Measurements from ENCODE around the gene CHPT1.
"Not testable (repeated sequence)": the region's sequence is repeated elsewhere in the genome, so short reads cannot be mapped to it uniquely, and the experiment has no call there.

Gene CHPT1

DNA sequence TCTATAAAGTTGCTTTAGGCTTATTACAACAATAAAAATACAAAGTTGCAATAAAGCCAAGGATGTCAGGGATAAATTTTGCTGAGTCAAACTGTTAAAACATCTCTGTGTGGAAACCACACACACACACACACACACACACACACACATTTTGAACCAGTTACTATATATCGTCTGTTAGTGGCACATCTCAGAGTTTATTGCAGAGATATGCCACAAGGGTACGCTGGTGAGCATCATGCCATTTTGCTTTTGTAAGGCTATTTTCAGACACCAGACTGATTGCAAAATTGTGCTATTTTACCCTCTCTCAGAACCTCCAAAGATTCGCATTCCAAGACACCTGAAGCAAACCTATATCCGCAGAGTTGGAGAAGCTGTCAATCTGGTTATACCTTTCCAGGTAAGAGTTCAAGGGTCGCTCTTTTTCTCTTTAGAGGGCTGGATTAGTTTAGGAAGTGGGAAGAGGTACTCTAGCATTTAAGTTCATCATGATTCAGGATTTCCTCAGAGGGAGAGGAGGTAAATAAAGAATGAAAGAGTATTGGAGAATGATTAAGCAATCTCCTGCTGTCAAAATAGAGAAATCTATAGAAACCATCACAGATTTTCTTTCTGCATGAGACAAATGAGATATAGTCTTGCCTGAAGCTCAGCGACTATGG is 27.3 kb upstream of the CHPT1 start:
- DNase-seq (ENCODE audit: low spot score): peak; percentile 12
- no peak overlapping the region for H3K27ac Mint-ChIP-seq
- H3K9me3 Mint-ChIP-seq: no peaks in the 10 kb centered on the region
- peaks cover 15% of the 10 kb centered on the region for H3K27me3 Mint-ChIP-seq (ENCODE audit: low read depth)
- H3K4me1 Mint-ChIP-seq (ENCODE audit: low read depth): peaks cover 15% of the 10 kb centered on the region
- no peaks in the 10 kb centered on the region for H3K36me3 Mint-ChIP-seq (ENCODE audit: low read depth)
- no peak overlapping the region for H3K4me3 Mint-ChIP-seq

DNA sequence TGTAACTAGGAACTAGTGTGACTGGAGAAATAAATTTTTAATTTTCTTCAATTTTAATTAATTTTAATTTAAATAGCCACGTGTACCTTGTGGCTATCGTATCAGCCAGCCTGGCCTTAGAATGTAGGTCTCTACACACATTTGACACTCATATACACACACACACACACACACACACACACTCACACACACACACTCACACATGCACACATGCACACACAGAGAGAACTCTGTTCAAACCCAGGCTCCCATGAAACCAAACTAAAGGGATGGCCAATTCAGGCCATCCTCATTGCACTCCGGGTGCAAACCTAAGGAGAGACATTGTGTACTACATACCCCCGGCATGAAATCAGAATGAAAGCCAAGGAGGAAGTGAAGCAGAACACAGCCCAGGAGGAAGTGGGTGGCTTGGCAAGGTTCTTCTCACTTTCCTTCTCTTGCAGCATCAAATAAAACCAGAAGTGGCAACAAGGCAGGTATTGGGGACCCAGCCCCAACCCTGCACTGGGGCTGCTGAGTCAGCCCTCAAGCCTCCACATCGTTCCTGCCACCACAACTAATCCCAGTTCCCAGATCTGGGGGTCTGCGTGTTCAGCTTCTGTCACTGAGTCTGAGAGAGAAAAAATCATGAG is 26.2 kb upstream of the CHPT1 start:
- H3K4me1 Mint-ChIP-seq (ENCODE audit: low read depth): peaks cover 15% of the 10 kb centered on the region
- no peaks in the 10 kb centered on the region for H3K36me3 Mint-ChIP-seq (ENCODE audit: low read depth)
- no peaks in the 10 kb centered on the region for H3K9me3 Mint-ChIP-seq
- peak overlapping the region; percentile 61 for H3K4me3 Mint-ChIP-seq
- DNase-seq (ENCODE audit: low spot score): peak; percentile 11
- H3K27me3 Mint-ChIP-seq (ENCODE audit: low read depth): peaks cover 12% of the 10 kb centered on the region
- peak overlapping the region; percentile 55 for H3K27ac Mint-ChIP-seq

DNA sequence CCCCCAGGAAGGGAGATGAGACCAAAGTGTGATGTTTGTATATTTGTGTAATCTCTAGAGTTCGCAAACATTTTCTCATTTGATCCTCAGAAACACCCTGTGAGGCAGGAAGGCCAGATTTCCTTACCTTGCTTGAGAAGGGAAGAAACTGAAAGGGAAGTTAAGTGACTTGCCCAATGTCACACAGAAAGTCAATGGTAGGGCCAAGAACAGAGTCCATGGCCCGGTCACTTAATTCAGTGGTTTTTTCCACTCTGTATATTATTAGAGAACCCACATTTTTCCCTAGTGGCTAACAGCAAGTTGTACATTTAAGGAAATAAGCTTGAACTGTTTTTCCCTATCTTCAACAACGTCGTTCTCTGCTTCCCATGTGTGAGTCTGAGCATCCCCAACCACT is 25.6 kb upstream of the CHPT1 start:
- Mint-ChIP-seq H3K27ac (peak overlapping the region; percentile 55), H3K36me3 (ENCODE audit: low read depth) (no peaks in the 10 kb centered on the region), H3K9me3 (no peaks in the 10 kb centered on the region), H3K27me3 (ENCODE audit: low read depth) (peaks cover 9% of the 10 kb centered on the region), H3K4me3 (peak overlapping the region; percentile 61), H3K4me1 (ENCODE audit: low read depth) (peaks cover 15% of the 10 kb centered on the region)
- DNase-seq (ENCODE audit: low spot score): no peak

DNA sequence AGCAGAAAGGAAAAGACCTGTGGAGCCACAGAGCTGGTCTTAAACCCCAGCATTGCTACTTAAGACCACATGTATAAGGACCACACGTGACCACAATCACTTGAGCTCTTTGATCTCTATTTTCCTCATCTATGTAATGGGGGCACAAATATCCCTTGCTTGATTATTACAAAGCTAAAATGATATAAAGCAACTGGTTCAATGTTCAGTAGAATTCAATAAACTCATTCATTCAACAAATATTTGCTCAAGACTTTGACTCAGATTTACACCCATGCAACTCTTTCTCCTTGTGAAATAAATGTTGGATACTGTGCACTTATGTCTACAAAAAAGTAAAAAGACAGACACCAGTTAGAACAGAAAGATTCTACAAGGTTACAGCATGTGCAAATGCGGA is 21.9 kb upstream of the CHPT1 start:
- Mint-ChIP-seq H3K36me3 (ENCODE audit: low read depth) (no peaks in the 10 kb centered on the region), H3K4me3 (no peak overlapping the region), H3K9me3 (no peaks in the 10 kb centered on the region), H3K27me3 (ENCODE audit: low read depth) (peaks cover 23% of the 10 kb centered on the region), H3K4me1 (ENCODE audit: low read depth) (peaks cover 10% of the 10 kb centered on the region), H3K27ac (no peak overlapping the region)
- DNase-seq (ENCODE audit: low spot score): no peak

DNA sequence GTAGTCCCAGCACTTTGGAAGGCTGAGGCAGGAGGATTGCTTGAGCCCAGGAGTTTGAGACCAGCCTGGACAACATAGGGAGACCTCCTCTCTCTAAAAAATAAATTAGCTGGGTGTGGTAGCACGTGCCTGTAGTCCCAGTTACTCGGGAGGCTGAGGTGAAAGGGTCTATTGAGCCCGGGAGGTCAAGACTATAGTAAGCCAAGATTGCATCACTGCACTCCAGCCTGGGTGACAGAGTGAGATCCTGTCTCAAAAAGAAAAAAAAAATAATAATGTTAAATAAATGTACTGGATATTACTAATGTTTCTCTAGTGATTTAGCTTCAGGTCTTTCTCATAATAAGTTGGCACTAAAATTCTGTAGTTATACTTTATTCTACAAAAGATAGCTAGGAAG is 20.9 kb upstream of the CHPT1 start:
- not testable (repeated sequence) for H3K4me3 Mint-ChIP-seq; H3K9me3 Mint-ChIP-seq; H3K4me1 Mint-ChIP-seq (ENCODE audit: low read depth); DNase-seq (ENCODE audit: low spot score); H3K36me3 Mint-ChIP-seq (ENCODE audit: low read depth); H3K27ac Mint-ChIP-seq
- H3K27me3 Mint-ChIP-seq (ENCODE audit: low read depth): peaks cover 24% of the 10 kb centered on the region

DNA sequence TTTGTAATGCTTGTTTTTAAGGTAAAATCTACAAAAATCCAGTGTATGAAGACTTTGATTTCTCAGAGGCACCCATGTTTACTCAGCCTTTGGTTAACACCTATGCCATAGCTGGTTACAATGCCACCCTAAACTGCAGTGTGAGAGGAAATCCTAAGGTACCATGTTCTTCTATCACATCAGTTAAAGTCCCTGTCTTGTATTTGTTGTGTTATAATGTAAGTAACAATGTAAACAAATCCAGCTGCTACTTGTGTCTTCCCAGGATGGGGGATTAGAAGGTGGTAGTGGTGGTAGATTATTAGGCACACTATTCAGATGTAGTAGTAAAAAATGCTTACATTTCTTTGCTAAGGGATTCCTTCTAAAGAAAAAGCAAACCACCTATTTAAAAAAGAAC is 19.4 kb upstream of the CHPT1 start:
- DNase-seq (ENCODE audit: low spot score): no peak
- Mint-ChIP-seq H3K4me3 (no peak overlapping the region), H3K9me3 (no peaks in the 10 kb centered on the region), H3K27ac (no peak overlapping the region), H3K4me1 (ENCODE audit: low read depth) (no peaks in the 10 kb centered on the region), H3K27me3 (ENCODE audit: low read depth) (peaks cover 27% of the 10 kb centered on the region), H3K36me3 (ENCODE audit: low read depth) (no peaks in the 10 kb centered on the region)

DNA sequence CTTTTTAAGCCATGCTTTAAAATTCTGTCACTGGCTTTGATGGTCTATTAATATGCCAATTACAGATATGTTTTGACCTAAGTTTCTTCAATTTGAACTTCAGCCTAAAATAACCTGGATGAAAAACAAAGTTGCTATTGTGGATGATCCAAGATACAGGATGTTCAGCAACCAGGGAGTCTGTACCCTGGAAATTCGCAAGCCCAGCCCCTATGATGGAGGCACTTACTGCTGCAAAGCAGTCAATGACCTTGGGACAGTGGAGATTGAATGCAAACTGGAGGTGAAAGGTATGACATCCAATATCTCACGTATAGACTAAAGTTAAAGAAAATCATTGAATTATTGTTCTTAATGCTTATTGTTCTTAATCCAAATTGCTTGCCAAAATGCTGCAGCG is 17.2 kb upstream of the CHPT1 start:
- no peak for DNase-seq (ENCODE audit: low spot score)
- H3K36me3 Mint-ChIP-seq (ENCODE audit: low read depth): no peaks in the 10 kb centered on the region
- no peak overlapping the region for H3K4me3 Mint-ChIP-seq
- no peaks in the 10 kb centered on the region for H3K9me3 Mint-ChIP-seq
- H3K4me1 Mint-ChIP-seq (ENCODE audit: low read depth): no peaks in the 10 kb centered on the region
- no peak overlapping the region for H3K27ac Mint-ChIP-seq
- peaks cover 35% of the 10 kb centered on the region for H3K27me3 Mint-ChIP-seq (ENCODE audit: low read depth)

DNA sequence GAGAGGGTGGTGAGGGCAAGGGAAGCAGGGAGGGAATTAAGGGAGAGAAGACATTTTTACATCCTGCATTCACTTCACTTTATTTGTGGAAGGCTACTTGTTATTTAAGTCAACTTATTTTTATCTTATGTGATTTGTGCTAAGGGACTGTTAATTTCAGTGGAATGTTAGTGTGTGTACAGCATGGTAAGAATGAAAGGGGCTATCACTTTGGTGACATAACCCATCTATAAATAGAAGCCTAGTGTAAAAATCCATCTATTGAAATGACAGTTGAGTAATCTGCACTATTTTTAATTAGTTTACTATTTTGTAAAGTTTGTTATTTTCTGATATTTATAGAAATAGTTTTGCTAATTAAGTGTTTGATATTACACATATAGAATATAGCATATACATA is 16.8 kb upstream of the CHPT1 start:
- H3K36me3 Mint-ChIP-seq (ENCODE audit: low read depth): no peaks in the 10 kb centered on the region
- no peaks in the 10 kb centered on the region for H3K4me1 Mint-ChIP-seq (ENCODE audit: low read depth)
- H3K9me3 Mint-ChIP-seq: no peaks in the 10 kb centered on the region
- H3K27me3 Mint-ChIP-seq (ENCODE audit: low read depth): peaks cover 37% of the 10 kb centered on the region
- H3K4me3 Mint-ChIP-seq: no peak overlapping the region
- no peak overlapping the region for H3K27ac Mint-ChIP-seq
- no peak for DNase-seq (ENCODE audit: low spot score)

DNA sequence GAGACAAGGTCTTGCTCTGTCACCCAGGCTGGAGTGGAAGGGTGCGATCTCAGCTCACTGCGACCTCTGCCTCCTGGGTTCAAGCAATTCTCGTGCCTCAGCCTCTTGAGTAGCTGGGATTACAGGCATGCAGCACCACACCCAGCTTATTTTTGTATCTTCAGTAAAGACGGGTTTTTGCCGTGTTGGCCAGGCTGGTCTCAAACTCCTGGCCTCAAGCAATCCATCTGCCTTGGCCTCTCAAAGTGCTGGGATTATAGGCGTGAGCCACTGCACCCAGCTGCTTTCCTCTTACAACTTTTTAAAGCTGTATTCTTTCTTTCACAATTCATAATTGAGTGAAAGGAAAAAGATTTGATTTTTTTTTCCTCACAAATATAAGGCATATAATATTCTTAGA is 15.8 kb upstream of the CHPT1 start:
- not testable (repeated sequence) for H3K36me3 Mint-ChIP-seq (ENCODE audit: low read depth); DNase-seq (ENCODE audit: low spot score); H3K9me3 Mint-ChIP-seq; H3K4me1 Mint-ChIP-seq (ENCODE audit: low read depth); H3K4me3 Mint-ChIP-seq; H3K27ac Mint-ChIP-seq
- H3K27me3 Mint-ChIP-seq (ENCODE audit: low read depth): peaks cover 36% of the 10 kb centered on the region

DNA sequence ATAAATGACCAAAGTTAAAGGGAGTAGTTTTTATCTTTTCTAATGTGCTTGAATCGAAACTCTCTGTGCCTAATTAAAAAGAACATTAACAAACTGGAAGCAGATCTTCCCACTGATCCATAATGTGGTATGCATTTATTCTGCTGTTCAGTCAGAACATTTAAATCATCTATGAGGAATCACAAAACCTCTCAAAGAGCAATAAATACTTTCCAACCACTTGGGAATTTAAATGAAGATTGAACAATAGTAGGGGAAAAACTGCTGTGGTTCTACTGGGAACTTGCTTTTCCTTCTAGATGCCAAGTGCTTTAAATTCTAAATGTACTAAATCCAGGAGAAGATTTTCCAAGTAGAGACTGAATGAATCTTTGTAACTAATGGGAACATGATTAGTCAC is 12.3 kb upstream of the CHPT1 start:
- Mint-ChIP-seq H3K4me1 (ENCODE audit: low read depth) (no peaks in the 10 kb centered on the region), H3K27ac (no peak overlapping the region), H3K4me3 (no peak overlapping the region), H3K27me3 (ENCODE audit: low read depth) (peaks cover 27% of the 10 kb centered on the region), H3K36me3 (ENCODE audit: low read depth) (no peaks in the 10 kb centered on the region), H3K9me3 (no peaks in the 10 kb centered on the region)
- DNase-seq (ENCODE audit: low spot score): no peak

DNA sequence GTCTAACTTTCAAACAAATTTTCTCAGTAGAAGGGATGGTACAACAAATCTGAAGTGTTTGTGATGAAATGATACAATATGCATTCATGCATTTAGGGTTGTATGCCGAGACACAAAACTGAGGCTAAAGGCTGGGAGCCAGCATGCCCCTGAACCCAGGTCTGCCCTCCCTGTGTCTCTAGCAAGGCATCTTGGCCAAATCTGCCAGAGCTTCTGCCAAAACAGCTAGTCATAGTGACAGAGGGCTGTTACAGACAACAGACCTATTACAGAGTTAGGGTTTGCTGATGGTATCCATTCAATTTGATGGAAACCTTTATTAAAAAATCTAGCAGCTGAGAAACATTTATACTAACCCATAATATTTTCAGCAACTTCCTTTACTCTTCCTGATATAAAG is 11.3 kb upstream of the CHPT1 start:
- Mint-ChIP-seq H3K27ac (no peak overlapping the region), H3K36me3 (ENCODE audit: low read depth) (no peaks in the 10 kb centered on the region), H3K9me3 (no peaks in the 10 kb centered on the region), H3K4me1 (ENCODE audit: low read depth) (no peaks in the 10 kb centered on the region), H3K27me3 (ENCODE audit: low read depth) (peaks cover 21% of the 10 kb centered on the region), H3K4me3 (no peak overlapping the region)
- DNase-seq (ENCODE audit: low spot score): no peak

DNA sequence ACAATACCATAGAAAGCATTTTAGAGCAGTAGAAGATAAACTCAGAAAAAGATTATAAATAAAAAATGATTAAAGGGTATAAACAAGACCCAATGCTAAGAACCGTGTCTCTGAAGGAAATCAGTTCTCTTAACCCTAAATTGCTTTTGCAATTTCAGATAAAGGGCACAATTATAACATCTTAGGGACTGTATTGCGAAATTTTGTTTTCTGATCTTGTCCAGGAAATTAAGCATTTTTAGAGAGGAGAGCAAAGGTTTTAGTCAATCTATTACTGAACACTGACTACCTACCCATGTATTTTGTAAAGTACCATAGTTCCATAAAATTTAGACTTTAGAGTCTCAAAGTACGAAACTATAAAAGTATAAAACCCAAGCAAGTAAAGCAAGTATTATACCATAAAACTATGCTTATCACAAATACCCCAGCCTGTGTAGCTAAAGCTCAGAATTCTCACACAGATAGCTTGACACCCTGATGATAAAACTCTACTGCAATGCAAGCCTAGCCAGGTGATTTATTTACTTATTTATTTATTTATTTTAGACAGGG is 6.8 kb upstream of the CHPT1 start:
- peaks cover 4% of the 10 kb centered on the region for H3K27me3 Mint-ChIP-seq (ENCODE audit: low read depth)
- H3K4me3 Mint-ChIP-seq: no peak overlapping the region
- no peaks in the 10 kb centered on the region for H3K4me1 Mint-ChIP-seq (ENCODE audit: low read depth)
- no peak overlapping the region for H3K27ac Mint-ChIP-seq
- no peak for DNase-seq (ENCODE audit: low spot score)
- no peaks in the 10 kb centered on the region for H3K9me3 Mint-ChIP-seq
- H3K36me3 Mint-ChIP-seq (ENCODE audit: low read depth): no peaks in the 10 kb centered on the region

DNA sequence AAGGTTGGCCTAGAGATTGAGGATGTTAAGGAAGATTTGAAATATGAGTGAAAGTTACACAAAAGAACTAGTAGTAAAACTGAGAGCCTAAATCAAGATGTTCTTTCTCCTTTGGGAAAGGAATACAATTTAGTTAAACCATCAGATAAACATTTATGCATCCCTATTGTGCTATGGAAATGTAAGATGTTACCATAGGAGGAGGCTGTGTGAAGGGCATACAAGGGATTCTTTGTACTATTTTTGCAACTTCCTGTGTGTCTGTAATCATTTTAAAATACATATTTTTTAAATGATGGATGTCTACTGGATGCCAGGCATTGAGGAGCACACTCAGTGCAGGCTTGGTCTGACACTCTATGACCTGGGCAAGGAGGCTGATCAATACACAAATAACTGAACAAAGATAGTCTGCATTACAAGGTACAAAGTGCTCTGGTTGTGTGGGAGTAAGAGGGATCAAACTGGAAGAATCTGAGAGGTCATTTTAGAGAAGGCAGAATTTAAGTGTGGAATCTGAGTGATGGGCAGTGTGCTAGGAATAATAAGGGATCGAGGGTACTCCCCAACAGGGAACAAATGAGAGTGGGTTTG is 5.8 kb upstream of the CHPT1 start:
- DNase-seq (ENCODE audit: low spot score): no peak
- no peak overlapping the region for H3K27ac Mint-ChIP-seq
- H3K9me3 Mint-ChIP-seq: no peaks in the 10 kb centered on the region
- H3K4me3 Mint-ChIP-seq: no peak overlapping the region
- no peaks in the 10 kb centered on the region for H3K36me3 Mint-ChIP-seq (ENCODE audit: low read depth)
- peaks cover 7% of the 10 kb centered on the region for H3K27me3 Mint-ChIP-seq (ENCODE audit: low read depth)
- H3K4me1 Mint-ChIP-seq (ENCODE audit: low read depth): peaks cover 3% of the 10 kb centered on the region

DNA sequence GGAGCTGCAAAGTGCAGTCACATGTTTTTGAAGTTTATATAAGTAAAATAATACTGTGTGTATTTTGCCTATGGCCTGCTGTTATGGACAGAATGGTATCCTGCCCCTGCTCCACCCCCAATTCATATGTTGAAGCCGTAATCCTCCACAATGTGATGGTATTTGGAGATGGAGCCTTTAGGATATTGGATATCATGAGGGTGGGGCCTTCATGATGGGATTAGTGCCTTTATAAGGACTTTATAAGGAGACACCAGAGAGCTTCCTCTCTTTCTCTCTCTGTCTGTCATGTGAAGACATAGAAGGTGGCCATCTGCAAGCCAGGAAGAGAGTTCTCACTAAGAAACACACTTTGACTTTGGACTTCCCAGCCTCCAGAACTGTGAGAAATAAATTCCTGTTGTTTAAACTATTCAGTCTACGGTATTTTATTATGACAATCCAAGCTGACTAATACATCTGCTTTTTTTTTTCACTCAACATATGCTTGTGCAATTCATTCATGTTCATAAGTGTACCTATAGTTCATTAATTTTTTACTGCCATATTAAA is 3.1 kb upstream of the CHPT1 start:
- Mint-ChIP-seq H3K4me1 (ENCODE audit: low read depth) (peaks cover 13% of the 10 kb centered on the region), H3K36me3 (ENCODE audit: low read depth) (no peaks in the 10 kb centered on the region), H3K27ac (no peak overlapping the region), H3K4me3 (no peak overlapping the region), H3K27me3 (ENCODE audit: low read depth) (peaks cover 6% of the 10 kb centered on the region), H3K9me3 (no peaks in the 10 kb centered on the region)
- DNase-seq (ENCODE audit: low spot score): no peak
